ENCODE data around the gene SMC4. TPM values are rescaled to one million over a fixed set of nuclear protein-coding genes. Genes with fewer than 3 reads are reported as not detected.

The SMC4 gene
- total and polyA plus RNA-seq, 2 of the 8 experiments (the other 6 are each of a cell fraction or from before 2014, with no cell fraction given), result 26.6 to 118 TPM

GRCh38 chr3:160417311-160417710, 17.9 kb downstream of the SMC4 start (continued):
- TF ChIP-seq ATF2 (IDR thresholded peaks at IDR 0.05; ENCODE audit: low read length) (no peak), SP1 (IDR thresholded peaks at IDR 0.05; ENCODE audit: low read depth, low read length) (no peak), PHF8 (conservative IDR thresholded peaks at IDR 0.05; ENCODE audit: low read depth, low read length) (no peak), CTBP2 (IDR thresholded peaks at IDR 0.05; ENCODE audit: borderline replicate concordance, insufficient read depth, insufficient read length, low read length) (no peak), HDAC2 (IDR thresholded peaks at IDR 0.05; ENCODE audit: borderline replicate concordance in 1 of 2, low read depth in 2 of 2, low read length in 2 of 2) (no peak), SIN3A (conservative IDR thresholded peaks at IDR 0.05 in 1 of 2, IDR thresholded peaks at IDR 0.05 in 1 of 2; ENCODE audit: low read depth in 1 of 2, low read length in 2 of 2) (no peak), POLR2AphosphoS5 (IDR thresholded peaks at IDR 0.05; ENCODE audit: low read depth, low read length) (no peak)
